Amniotic stem cell (primary cell): Measurements from ENCODE around the gene USH2A.
"Not testable (repeated sequence)": the region's sequence is repeated elsewhere in the genome, so short reads cannot be mapped to it uniquely, and the experiment has no call there.

Experiments
- DNase-seq: peaks from one replicate; lab custom pipeline; 2025; lab: John Stamatoyannopoulos, UW

USH2A gene

GRCh38 chr1:216047811-216048572, 375.3 kb downstream of the USH2A start:
- no peak for DNase-seq

- DNase-seq: no peak
Observed at GRCh38 chr1:216046336-216046735, 376.9 kb downstream of the USH2A start.

GRCh38 chr1:216045400-216045799, 377.8 kb downstream of the USH2A start:
- DNase-seq: peak; percentile 60

GRCh38 chr1:216044538-216044937, 378.7 kb downstream of the USH2A start:
- no peak for DNase-seq

GRCh38 chr1:216034506-216034905, 388.7 kb downstream of the USH2A start:
- DNase-seq: no peak

GRCh38 chr1:216032961-216033614, 390.2 kb downstream of the USH2A start:
- no peak for DNase-seq

- DNase-seq: no peak
Observed at GRCh38 chr1:216032284-216032683, 391.0 kb downstream of the USH2A start.

GRCh38 chr1:216028631-216029030, 394.6 kb downstream of the USH2A start:
- no peak for DNase-seq

GRCh38 chr1:216024546-216024945, 398.7 kb downstream of the USH2A start:
- DNase-seq: no peak

GRCh38 chr1:216020743-216021345, 402.4 kb downstream of the USH2A start:
- no peak for DNase-seq

- no peak for DNase-seq
Observed at GRCh38 chr1:216015116-216015515, 408.1 kb downstream of the USH2A start.

GRCh38 chr1:216014086-216014485, 409.2 kb downstream of the USH2A start:
- no peak for DNase-seq

- DNase-seq: not testable (repeated sequence)
Observed at GRCh38 chr1:216009456-216009855, 413.8 kb downstream of the USH2A start.

GRCh38 chr1:216005916-216006315, 417.3 kb downstream of the USH2A start:
- DNase-seq: no peak

GRCh38 chr1:215992620-215993019, 430.6 kb downstream of the USH2A start:
- DNase-seq: peak; percentile 14

GRCh38 chr1:215987092-215987875, 436.0 kb downstream of the USH2A start:
- DNase-seq: no peak

GRCh38 chr1:215986401-215986800, 436.8 kb downstream of the USH2A start:
- DNase-seq: no peak

- no peak for DNase-seq
Observed at GRCh38 chr1:215983680-215984079, 439.6 kb downstream of the USH2A start.

GRCh38 chr1:215971793-215972441, 451.3 kb downstream of the USH2A start:
- DNase-seq: no peak

- no peak for DNase-seq
Observed at GRCh38 chr1:215970406-215970805, 452.8 kb downstream of the USH2A start.

GRCh38 chr1:215963621-215964020, 459.6 kb downstream of the USH2A start:
- no peak for DNase-seq

- no peak for DNase-seq
Observed at GRCh38 chr1:215963040-215963439, 460.2 kb downstream of the USH2A start.
